Erythroblast (primary cell): Measurements from ENCODE around the gene ENTPD1.
A peak's percentile ranks its signal among the peaks of the same experiment; 100 is the strongest.
"Not testable (repeated sequence)": the region's sequence is repeated elsewhere in the genome, so short reads cannot be mapped to it uniquely, and the experiment has no call there.

Experiments
- DNase-seq, 2 experiments: peaks; one replicate each; lab custom pipeline; 2025; lab: John Stamatoyannopoulos, UW
- GATA1 ChIP-seq: IDR thresholded peaks from 2 replicates; pipeline ENCODE4 v1.6.1; 2011; ENCODE audit warnings: low read depth, mild to moderate bottlenecking, control low read depth, low read length, moderate library complexity
- POLR2A ChIP-seq: IDR thresholded peaks from 2 replicates; pipeline ENCODE4 v1.6.1; 2011; ENCODE audit warnings: mild to moderate bottlenecking, low read length

ENTPD1 gene

DNA sequence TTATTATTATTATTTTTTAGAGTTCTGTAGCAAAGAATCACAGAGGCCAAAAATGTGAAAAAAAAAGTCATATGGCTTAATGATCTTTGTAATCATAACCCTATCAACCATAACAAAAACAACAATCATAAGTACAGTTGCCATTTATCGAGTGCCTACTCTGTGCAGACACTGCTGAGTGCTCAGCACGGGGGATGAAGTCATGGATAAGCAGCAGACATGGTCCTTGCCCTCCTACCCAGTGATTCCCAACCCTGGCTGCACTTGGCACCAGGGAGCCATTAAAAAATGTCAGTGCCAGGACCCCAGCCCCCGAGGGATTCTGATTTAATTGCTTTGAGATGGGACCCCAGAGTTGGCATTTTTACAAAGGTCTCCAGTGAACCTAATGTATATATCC, 38.2 kb downstream of the ENTPD1 start:
- DNase-seq = no peak
- TF ChIP-seq POLR2A (no peak), GATA1 (no peak)

DNA sequence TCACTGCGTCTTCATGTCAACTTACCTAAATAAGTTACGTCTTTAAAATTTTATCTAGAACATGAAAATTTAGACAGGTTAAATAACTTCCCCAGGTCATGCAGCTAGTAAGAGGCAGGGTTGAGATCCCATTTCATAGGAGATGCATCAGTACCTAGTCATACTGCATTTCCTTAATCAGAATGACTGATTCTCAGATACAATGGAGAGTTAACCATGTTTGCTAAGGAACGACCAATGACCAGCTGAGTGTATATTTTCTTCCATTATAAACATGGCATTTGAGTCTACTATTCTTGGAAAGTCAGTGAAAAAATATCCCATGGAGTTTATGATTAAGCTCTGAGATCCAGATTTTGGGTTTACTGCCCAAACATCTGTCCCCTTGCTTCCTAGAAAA, 39.6 kb downstream of the ENTPD1 start:
- TF ChIP-seq GATA1 (no peak), POLR2A (no peak)
- DNase-seq = no peak

DNA sequence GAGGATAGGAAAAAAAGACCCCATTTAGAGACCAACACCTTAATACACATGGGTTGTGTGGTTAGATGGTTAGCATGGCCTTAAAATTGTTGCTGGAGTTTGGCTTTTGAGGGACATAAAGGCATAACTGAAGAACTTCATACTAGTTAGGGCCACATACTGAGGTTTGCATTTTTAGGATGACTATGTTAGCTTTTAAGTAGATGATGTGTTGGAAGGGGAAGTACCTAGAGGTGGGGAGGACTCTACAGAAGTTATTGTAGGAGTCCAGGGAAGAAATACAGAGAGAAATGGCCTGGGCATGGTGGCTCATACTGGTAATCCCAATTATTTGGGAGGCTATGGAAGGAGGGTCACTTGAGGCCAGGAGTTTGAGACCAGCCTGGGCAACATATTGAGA, 40.5 kb downstream of the ENTPD1 start:
- TF ChIP-seq POLR2A = no peak
- no peak for TF ChIP-seq GATA1
- DNase-seq = no peak

DNA sequence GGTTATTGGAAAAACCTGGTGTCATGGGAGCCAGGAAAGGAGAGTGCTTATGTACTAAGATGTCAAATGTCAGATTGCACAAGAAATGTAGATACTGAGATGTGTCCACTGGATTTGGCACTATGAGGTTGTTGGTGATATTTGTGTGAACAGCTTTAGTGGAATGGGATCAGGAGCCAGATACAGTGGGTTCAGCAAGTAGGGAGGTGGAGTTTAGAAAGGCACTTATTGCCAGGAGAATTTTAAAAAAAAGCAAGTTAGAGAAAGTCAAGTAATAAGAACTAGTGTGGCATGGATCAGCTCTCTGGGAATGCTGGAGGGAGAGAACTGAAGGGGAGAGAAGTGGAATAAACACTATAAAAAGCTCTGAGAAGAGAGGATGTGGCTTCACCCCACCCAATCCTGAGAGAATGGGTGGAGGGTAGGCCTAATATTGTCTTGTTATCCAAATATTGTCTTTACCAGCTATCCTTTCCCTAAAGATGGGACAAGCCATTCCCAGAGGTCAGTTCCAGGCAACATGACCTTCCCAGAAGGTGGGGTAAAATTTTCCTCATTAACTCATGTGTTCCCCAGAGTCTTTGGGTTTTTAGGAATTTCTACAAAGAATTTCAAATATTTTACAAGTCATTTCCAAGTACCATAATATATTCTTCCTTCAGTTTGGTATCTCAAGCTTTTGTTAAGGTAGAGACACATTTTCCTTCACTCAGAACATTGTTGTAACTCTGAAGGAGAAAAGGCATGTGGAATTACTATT, 42.3 kb downstream of the ENTPD1 start:
- no peak for DNase-seq
- TF ChIP-seq GATA1 = no peak
- no peak for TF ChIP-seq POLR2A

DNA sequence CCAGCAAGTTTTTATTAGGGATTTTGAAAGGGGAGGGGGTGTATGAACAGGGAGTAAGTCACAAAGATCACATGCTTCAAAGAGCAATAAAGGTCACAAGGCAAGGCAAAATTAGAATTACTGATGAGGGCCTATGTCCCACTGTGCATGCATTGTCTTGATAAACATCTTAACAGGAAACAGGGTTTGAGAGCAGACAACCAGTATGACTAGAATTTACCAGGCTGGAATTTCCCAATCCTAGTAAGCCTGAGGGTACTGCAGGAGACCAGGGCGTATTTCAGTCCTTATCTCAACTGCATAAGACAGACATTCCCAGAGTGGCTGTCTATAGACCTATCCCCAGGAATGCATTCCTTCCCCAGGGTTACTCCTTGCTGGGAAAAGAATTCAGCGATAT, 44.3 kb downstream of the ENTPD1 start:
- not testable (repeated sequence) for DNase-seq

DNA sequence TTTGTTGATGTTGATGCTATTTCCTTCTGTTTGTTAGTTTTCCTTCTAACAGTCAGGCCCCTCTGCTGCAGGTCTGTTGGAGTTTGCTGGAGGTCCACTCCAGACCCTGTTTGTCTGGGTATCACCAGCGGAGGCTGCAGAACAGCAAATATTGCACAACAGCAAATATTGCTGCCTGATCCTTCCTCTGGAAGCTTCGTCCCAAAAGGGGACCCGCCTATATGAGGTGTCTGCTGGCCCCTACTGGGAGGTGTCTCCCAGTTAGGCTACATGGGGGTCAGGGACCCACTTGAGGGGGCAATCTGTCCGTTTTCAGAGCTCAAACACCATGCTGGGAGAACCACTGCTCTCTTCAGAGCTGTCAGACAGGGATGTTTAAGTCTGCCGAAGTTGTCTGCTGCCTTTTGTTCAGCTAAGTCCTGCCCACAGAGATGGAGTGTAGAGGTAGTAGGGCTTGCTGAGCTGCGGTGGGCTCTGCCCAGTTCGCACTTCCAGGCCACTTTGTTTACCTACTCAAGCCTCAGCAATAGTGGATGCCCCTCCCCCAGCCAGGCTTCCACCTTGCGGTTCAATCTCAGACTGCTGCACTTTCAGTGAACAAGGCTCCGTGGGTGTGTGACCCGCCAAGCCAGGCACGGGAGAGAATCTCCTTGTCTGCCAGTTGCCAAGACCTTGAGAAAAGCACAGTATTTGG, 50.9 kb downstream of the ENTPD1 start:
- not testable (repeated sequence) for DNase-seq

DNA sequence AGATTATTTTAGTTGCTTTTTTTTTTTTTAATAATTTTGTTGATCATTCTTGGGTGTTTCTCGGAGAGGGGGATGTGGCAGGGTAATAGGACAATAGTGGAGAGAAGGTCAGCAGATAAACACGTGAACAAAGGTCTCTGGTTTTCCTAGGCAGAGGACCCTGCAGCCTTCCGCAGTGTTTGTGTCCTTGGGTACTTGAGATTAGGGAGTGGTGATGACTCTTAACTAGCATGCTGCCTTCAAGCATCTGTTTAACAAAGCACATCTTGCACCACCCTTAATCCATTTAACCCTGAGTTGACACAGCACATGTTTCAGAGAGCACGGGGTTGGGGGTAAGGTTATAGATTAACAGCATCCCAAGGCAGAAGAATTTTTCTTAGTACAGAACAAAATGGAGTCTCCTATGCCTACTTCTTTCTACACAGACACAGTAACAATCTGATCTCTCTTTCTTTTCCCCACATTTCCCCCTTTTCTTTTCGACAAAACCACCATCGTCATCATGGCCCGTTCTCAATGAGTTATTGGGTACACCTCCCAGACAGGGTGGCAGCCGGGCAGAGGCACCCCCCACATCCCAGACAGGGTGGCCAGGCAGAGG, 52.8 kb downstream of the ENTPD1 start:
- DNase-seq = not testable (repeated sequence)

DNA sequence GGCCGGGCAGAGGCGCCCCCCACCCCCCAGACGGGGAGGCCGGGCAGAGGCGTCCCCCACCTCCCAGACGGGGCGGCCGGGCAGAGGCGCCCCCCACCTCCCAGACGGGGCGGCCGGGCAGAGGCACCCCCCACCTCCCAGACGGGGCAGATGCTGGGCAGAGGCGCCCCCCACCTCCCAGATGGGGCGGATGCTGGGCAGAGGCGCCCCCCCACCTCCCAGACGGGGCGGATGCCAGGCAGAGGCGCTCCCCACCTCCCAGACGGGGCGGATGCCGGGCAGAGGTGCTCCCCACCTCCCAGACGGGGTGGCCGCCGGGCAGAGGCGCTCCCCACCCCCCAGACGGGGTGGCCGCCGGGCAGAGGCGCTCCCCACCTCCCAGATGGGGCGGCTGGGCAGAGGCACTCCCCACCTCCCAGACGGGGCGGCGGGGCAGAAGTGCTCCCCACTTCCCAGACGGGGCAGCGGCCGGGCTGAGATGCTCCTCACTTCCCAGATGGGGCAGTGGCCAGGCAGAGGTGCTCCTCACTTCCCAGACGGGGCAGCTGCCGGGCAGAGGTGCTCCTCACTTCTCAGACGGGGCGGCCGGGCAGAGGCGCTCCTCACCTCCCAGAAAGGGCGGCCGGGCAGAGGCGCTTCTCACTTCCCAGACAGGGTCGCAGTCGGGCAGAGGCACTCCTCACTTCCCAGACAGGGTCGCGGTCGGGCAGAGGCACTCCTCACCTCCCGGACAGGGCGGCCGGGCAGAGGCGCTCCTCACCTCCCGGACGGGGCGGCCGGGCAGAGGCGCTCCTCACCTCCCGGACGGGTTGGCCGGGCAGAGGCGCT, 53.6 kb downstream of the ENTPD1 start:
- DNase-seq = no peak
- TF ChIP-seq GATA1 (no peak), POLR2A (no peak)

DNA sequence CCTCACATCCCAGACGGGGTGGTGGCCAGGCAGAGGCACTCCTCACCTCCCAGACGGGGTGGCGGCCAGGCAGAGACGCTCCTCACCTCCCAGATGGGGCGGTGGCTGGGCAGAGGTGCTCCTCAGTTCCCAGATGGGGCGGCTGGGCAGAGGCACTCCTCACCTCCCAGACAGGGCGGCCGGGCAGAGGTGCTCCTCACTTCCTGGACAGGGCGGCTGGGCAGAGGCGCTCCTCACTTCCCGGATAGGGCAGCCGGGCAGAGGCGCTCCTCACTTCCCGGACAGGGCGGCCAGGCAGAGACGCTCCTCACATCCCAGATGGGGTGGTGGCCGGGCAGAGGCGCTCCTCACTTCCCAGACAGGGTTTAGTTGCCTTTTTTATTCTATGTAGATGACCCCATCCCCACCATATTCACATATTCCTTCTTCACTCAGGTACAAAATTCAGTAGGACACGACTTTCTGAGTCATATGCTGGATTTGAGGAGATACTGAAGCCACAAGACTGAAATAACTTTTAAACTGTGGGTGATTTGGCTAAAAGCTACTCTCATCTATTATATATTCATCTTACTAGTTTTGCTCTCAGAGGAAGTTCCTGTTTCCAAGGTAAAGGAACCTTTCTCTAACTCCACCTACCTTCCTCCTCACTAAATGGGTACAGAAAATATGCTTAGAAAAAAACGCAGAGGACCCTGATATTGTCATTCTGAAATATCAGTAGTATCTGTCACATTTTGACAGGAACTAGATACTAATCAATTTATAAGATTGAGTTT, 54.4 kb downstream of the ENTPD1 start:
- no peak for TF ChIP-seq GATA1
- TF ChIP-seq POLR2A = no peak
- no peak for DNase-seq

DNA sequence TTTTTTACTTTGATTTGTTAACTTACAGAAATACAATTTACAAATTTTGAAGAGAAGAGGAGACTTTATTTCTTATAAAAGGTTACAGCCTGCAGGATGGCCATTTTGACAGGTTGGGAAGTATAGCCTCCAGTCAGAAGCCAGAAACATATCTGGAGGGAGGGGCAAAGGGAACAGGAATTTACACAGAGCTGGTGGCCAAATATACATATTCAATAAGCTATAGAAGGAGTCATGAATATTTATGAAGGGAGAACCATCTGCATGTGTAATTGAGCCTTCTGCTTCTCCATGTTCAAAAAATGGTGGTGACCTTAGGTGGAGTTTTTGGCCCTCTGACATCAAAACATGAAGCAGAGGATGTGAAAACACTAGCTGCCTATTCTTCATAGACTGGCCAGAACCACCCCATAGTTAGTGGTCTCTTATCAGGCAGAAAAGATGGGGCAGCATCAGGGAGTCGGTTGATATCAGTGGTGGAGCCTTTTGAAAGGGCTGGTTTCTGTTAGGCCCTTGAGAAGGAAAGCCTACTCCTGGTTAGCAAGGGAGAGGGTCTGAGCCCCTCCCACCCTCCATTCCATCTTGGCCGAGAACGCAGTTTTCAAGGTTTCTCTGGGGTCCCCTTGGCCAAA, 57.2 kb downstream of the ENTPD1 start:
- peak in 1 of 2 experiments; percentile 62 for DNase-seq
- TF ChIP-seq POLR2A (no peak), GATA1 (no peak)

DNA sequence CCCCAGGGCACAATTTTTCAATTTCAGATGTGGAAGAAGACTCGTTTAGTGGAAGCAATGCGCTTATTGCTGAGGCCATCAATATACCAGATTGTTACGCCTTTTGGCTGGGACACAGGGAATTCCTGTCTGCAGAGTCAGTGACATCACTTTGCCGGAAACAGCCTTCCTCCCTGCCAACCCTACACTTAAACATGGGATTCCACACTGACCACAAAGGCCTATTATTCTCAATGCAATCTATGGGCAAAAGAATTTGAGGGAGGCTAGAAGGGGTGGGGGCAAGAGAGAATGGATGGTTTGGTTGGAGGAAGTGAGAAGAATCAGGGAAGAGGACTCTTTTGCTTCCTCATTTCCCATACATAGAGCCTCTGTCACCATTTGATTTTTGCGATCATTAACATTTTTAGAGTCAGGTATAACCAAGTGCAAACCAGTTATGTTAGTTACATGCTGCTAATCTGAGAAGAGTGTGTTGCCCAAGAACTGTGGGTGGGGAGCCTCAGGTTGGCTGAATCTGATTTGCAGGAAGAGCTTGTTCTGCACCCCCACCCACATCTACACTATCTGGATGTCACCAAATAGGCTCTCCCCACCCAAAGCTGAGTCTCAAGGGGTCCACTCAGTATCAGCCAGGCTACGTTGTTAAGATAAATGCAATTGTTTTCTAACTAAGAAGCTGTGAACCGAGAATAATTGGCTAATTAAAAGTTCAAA, 58.2 kb downstream of the ENTPD1 start:
- TF ChIP-seq GATA1 (no peak), POLR2A (no peak)
- peak in 1 of 2 experiments; percentile 8 for DNase-seq

DNA sequence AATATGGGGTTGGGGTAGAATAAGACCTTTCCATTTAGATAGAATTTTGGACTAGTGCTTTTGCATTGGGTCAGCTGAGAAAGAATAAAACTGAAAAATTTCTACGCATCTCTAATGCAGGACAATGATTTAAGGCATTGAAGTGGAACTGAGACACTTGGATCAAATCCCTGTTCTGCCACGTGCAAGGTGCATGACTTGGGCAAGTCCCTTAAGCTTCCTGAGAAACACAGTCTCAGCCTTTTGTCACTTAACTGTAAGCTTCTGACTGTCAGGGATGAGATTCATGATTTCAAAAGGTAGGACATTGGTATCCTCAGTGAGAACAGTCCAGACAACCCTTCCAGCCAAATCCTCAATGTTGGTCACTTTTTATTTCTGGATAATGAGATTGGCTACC, 59.2 kb downstream of the ENTPD1 start:
- no peak for DNase-seq
- TF ChIP-seq POLR2A (no peak), GATA1 (no peak)
